Measurements from ENCODE around the gene WWC1. TPM values are rescaled to one million over a fixed set of nuclear protein-coding genes. Genes with fewer than 3 reads are reported as not detected.
A peak's percentile ranks its signal among the peaks of the same experiment; 100 is the strongest.

Gene WWC1
- total RNA-seq, 1 donor from 2014 or later = 48.6 TPM

DNA sequence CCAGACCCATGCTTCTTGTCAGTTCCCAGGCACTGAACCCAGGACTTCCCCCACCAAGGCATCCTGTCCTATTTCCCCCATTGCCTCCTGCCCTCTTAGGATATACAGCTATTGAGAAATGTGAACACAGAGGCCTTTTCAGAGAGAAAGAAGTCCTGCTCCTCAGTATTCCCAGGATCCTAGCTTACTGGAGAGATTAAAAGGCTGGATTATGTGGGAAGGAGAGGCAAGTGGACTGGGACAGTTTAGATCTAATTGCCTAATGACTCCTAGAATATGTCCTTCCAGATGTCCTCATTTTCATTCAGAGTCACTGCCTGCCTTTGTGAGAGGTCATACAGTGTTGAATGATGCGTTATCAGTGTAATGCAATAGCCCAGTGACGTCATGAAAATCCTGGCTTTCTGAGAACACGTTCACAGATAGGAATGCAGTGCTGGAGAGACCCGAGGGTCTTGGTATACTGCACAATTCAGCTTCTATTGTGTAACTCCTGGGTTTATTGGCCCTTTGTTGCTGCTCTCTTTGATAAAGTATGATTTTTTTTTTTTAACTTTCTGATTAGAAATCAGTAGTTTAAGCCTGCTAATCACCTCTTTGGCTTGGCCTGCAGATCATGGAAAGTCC lies 26.2 kb downstream of the WWC1 start:
- H3K9me3 ChIP-seq (ENCODE audit: insufficient read depth, low read depth, low read length) = no peaks in the 10 kb centered on the region
- peak overlapping the region; percentile 66 for H3K9ac ChIP-seq (ENCODE audit: low read length)
- peaks cover 46% of the 10 kb centered on the region for H3K4me1 ChIP-seq (ENCODE audit: insufficient read depth, low read length)
- H3K36me3 ChIP-seq (ENCODE audit: insufficient read depth, low read length) = no peaks in the 10 kb centered on the region
- H3K4me3 ChIP-seq (ENCODE audit: insufficient read depth, low read depth, low read length) = no peak overlapping the region
- no peaks in the 10 kb centered on the region for H4K20me1 ChIP-seq (ENCODE audit: insufficient read depth, low read length)
- no peak overlapping the region for H3K4me3 Mint-ChIP-seq (ENCODE audit: unreplicated experiment)
- peak overlapping the region; percentile 96 for H3K27ac Mint-ChIP-seq (ENCODE audit: unreplicated experiment)
- no peaks in the 10 kb centered on the region for H3K9me3 Mint-ChIP-seq (ENCODE audit: unreplicated experiment)
- peak; percentile 98 for DNase-seq (ENCODE audit: low read depth)
- H3K27ac ChIP-seq (ENCODE audit: low read depth, low read length) = peak overlapping the region; percentile 84
- no peaks in the 10 kb centered on the region for H3K27me3 ChIP-seq (ENCODE audit: insufficient read depth, low read length)
- TF ChIP-seq CTCF (IDR thresholded peaks at IDR 0.05; ENCODE audit: insufficient read depth, low read depth, low read length) (no peak), EZH2 (IDR thresholded peaks at IDR 0.05; ENCODE audit: insufficient read depth, low read length) (no peak)
- H3K4me2 ChIP-seq (ENCODE audit: low read length) = peak overlapping the region; percentile 72
- H3K27me3 Mint-ChIP-seq (ENCODE audit: low read depth, unreplicated experiment) = no peaks in the 10 kb centered on the region
- no peaks in the 10 kb centered on the region for H3K79me2 ChIP-seq (ENCODE audit: insufficient read depth, low read length)
- peaks cover 41% of the 10 kb centered on the region for H3K4me1 Mint-ChIP-seq (ENCODE audit: low read depth, unreplicated experiment)
- no peaks in the 10 kb centered on the region for H3K36me3 Mint-ChIP-seq (ENCODE audit: low read depth, unreplicated experiment)
- FAIRE-seq = peak; percentile 70
- peak overlapping the region; percentile 3 for H2AFZ ChIP-seq (ENCODE audit: low read depth, low read length)

DNA sequence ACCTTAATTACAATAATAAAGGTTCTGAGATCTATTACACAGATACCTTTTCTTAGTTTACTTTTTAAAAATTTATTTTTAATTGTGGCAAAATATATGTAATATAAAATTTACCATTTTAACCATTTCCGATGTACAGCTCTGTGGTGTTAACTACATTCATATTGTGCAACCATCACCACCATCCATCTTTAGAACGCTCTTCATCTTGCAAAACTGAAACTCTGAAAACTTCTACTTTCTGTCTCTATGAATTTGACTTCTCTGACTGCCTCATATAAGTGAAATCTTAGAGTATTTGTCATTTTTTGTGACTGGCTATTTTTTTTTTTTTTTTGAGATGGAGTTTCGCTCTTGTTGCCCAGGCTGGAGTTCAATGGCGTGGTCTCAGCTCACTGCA lies 26.8 kb downstream of the WWC1 start:
- H3K27me3 Mint-ChIP-seq (ENCODE audit: low read depth, unreplicated experiment) = no peaks in the 10 kb centered on the region
- H3K27me3 ChIP-seq (ENCODE audit: insufficient read depth, low read length) = no peaks in the 10 kb centered on the region
- no peak for DNase-seq (ENCODE audit: low read depth)
- peak overlapping the region; percentile 84 for H3K27ac ChIP-seq (ENCODE audit: low read depth, low read length)
- H3K4me3 Mint-ChIP-seq (ENCODE audit: unreplicated experiment) = no peak overlapping the region
- peaks cover 41% of the 10 kb centered on the region for H3K4me1 Mint-ChIP-seq (ENCODE audit: low read depth, unreplicated experiment)
- peak overlapping the region; percentile 72 for H3K4me2 ChIP-seq (ENCODE audit: low read length)
- H3K79me2 ChIP-seq (ENCODE audit: insufficient read depth, low read length) = no peaks in the 10 kb centered on the region
- no peaks in the 10 kb centered on the region for H3K9me3 ChIP-seq (ENCODE audit: insufficient read depth, low read depth, low read length)
- peak overlapping the region; percentile 15 for H3K27ac Mint-ChIP-seq (ENCODE audit: unreplicated experiment)
- H3K4me3 ChIP-seq (ENCODE audit: insufficient read depth, low read depth, low read length) = no peak overlapping the region
- no peaks in the 10 kb centered on the region for H3K36me3 ChIP-seq (ENCODE audit: insufficient read depth, low read length)
- H3K36me3 Mint-ChIP-seq (ENCODE audit: low read depth, unreplicated experiment) = no peaks in the 10 kb centered on the region
- H3K9ac ChIP-seq (ENCODE audit: low read length) = no peak overlapping the region
- no peaks in the 10 kb centered on the region for H3K9me3 Mint-ChIP-seq (ENCODE audit: unreplicated experiment)
- H4K20me1 ChIP-seq (ENCODE audit: insufficient read depth, low read length) = no peaks in the 10 kb centered on the region
- peaks cover 46% of the 10 kb centered on the region for H3K4me1 ChIP-seq (ENCODE audit: insufficient read depth, low read length)
- FAIRE-seq = no peak
- TF ChIP-seq CTCF (IDR thresholded peaks at IDR 0.05; ENCODE audit: insufficient read depth, low read depth, low read length) (no peak), EZH2 (IDR thresholded peaks at IDR 0.05; ENCODE audit: insufficient read depth, low read length) (no peak)
- no peak overlapping the region for H2AFZ ChIP-seq (ENCODE audit: low read depth, low read length)

GRCh38 chr5:168319774-168320173 lies 28.3 kb downstream of the WWC1 start:
- no peak for DNase-seq (ENCODE audit: low read depth)
- peaks cover 36% of the 10 kb centered on the region for H3K4me1 Mint-ChIP-seq (ENCODE audit: low read depth, unreplicated experiment)

More at GRCh38 chr5:168319774-168320173, 28.3 kb downstream of the WWC1 start:
- H3K36me3 ChIP-seq (ENCODE audit: insufficient read depth, low read length) = no peaks in the 10 kb centered on the region
- H3K9ac ChIP-seq (ENCODE audit: low read length) = no peak overlapping the region
- TF ChIP-seq EZH2 (IDR thresholded peaks at IDR 0.05; ENCODE audit: insufficient read depth, low read length) (no peak), CTCF (IDR thresholded peaks at IDR 0.05; ENCODE audit: insufficient read depth, low read depth, low read length) (no peak)
- H3K27me3 ChIP-seq (ENCODE audit: insufficient read depth, low read length) = no peaks in the 10 kb centered on the region
- no peaks in the 10 kb centered on the region for H3K36me3 Mint-ChIP-seq (ENCODE audit: low read depth, unreplicated experiment)
- no peaks in the 10 kb centered on the region for H3K27me3 Mint-ChIP-seq (ENCODE audit: low read depth, unreplicated experiment)
- FAIRE-seq = no peak
- H4K20me1 ChIP-seq (ENCODE audit: insufficient read depth, low read length) = no peaks in the 10 kb centered on the region
- H3K4me3 ChIP-seq (ENCODE audit: insufficient read depth, low read depth, low read length) = no peak overlapping the region
- H3K9me3 ChIP-seq (ENCODE audit: insufficient read depth, low read depth, low read length) = no peaks in the 10 kb centered on the region
- H3K4me3 Mint-ChIP-seq (ENCODE audit: unreplicated experiment) = no peak overlapping the region
- H2AFZ ChIP-seq (ENCODE audit: low read depth, low read length) = no peak overlapping the region
- no peak overlapping the region for H3K4me2 ChIP-seq (ENCODE audit: low read length)
- H3K9me3 Mint-ChIP-seq (ENCODE audit: unreplicated experiment) = no peaks in the 10 kb centered on the region
- H3K4me1 ChIP-seq (ENCODE audit: insufficient read depth, low read length) = peaks cover 38% of the 10 kb centered on the region
- H3K27ac ChIP-seq (ENCODE audit: low read depth, low read length) = no peak overlapping the region
- H3K79me2 ChIP-seq (ENCODE audit: insufficient read depth, low read length) = no peaks in the 10 kb centered on the region
- H3K27ac Mint-ChIP-seq (ENCODE audit: unreplicated experiment) = peak overlapping the region; percentile 66
